ENCODE data around the gene RUBCN. TPM values are rescaled to one million over a fixed set of nuclear protein-coding genes. Genes with fewer than 3 reads are reported as not detected.

The RUBCN gene
- total RNA-seq, 4 donors from 2014 or later = 26.9 to 44.3 (median 35.0) TPM

- DNase-seq = no peak
- intact Hi-C loops (cut with DNase I) = no loop called here
- Histone ChIP-seq H3K4me3 (peak overlapping the region; percentile 67 to 94 (median 82)), H3K27ac (peak overlapping the region; percentile 93 to 99 (median 95)), H3K4me1 (peaks cover 8 to 53% (median 17%) of the 10 kb centered on the region in 3 donors), H3K9me3 (no peaks in the 10 kb centered on the region), H3K27me3 (no peaks in the 10 kb centered on the region), H3K36me3 (no peaks in the 10 kb centered on the region)
- peak in 2 of 6 experiments; percentile 17 to 19 for TF ChIP-seq CTCF (IDR thresholded peaks at IDR 0.05)
- TF ChIP-seq POLR2A (IDR thresholded peaks at IDR 0.05) = peak in 2 of 4 donors; percentile 48 to 50
- WGBS, 2 donors = 0% methylated on average over 11 of the region's 43 CpGs; no CpG with 5 or more reads in 1 of the 2 donors
Observed at GRCh38 chr3:197750396-197750831, 13.7 kb upstream of the RUBCN start.

- intact Hi-C loops (cut with DNase I) = no loop called here
- peaks cover 8 to 53% (median 17%) of the 10 kb centered on the region in 3 donors for H3K4me1 ChIP-seq
- H3K27ac ChIP-seq = peak within 1 kb of the TSS; percentile 93 to 99 (median 95)
- no peaks in the 10 kb centered on the region for H3K36me3 ChIP-seq
- no peaks in the 10 kb centered on the region for H3K27me3 ChIP-seq
- DNase-seq = peak; percentile 42
- peak within 1 kb of the TSS; percentile 67 to 94 (median 82) for H3K4me3 ChIP-seq
- 0% methylated on average over 5 of the region's 104 CpGs; no CpG with 5 or more reads in 1 of the 2 donors for WGBS, 2 donors
- peak in 3 of 4 donors; percentile 48 to 91 (median 72) for TF ChIP-seq POLR2A (IDR thresholded peaks at IDR 0.05)
- peak in 5 of 6 experiments; percentile 32 to 63 (median 57) for TF ChIP-seq CTCF (IDR thresholded peaks at IDR 0.05)
- no peaks in the 10 kb centered on the region for H3K9me3 ChIP-seq
Observed at GRCh38 chr3:197749601-197750395, 13.1 kb upstream of the RUBCN start, which contains the start of gene FYTTD1. Gene FYTTD1, plus strand, starts transcription at chr3:197749883. Its CDS starts 89 bp downstream, at chr3:197749972.

- H3K9me3 ChIP-seq = no peaks in the 10 kb centered on the region
- peak overlapping the region; percentile 93 to 99 (median 95) for H3K27ac ChIP-seq
- TF ChIP-seq CTCF (IDR thresholded peaks at IDR 0.05) = no peak
- no peak for TF ChIP-seq POLR2A (IDR thresholded peaks at IDR 0.05)
- 0% methylated on average over 10 to 11 of the region's 18 CpGs for WGBS, 2 donors
- no peaks in the 10 kb centered on the region for H3K27me3 ChIP-seq
- peaks cover 8 to 53% (median 17%) of the 10 kb centered on the region in 3 donors for H3K4me1 ChIP-seq
- intact Hi-C loops (cut with DNase I) = no loop called here
- DNase-seq = no peak
- no peaks in the 10 kb centered on the region for H3K36me3 ChIP-seq
- H3K4me3 ChIP-seq = peak overlapping the region; percentile 67 to 94 (median 82)
Observed at GRCh38 chr3:197749315-197749600, 12.6 kb upstream of the RUBCN start.

- Histone ChIP-seq H3K36me3 (no peaks in the 10 kb centered on the region), H3K9me3 (no peaks in the 10 kb centered on the region), H3K4me3 (peak overlapping the region; percentile 67 to 94 (median 82)), H3K4me1 (peaks cover 8 to 52% (median 17%) of the 10 kb centered on the region in 3 donors), H3K27me3 (no peaks in the 10 kb centered on the region), H3K27ac (peak overlapping the region; percentile 93 to 99 (median 95))
- no peak for DNase-seq
- intact Hi-C loops (cut with DNase I) = no loop called here
- no peak for TF ChIP-seq POLR2A (IDR thresholded peaks at IDR 0.05)
- TF ChIP-seq CTCF (IDR thresholded peaks at IDR 0.05) = no peak
- WGBS, 2 donors = 23 to 25% methylated on average over 12 of the region's 12 CpGs
Observed at GRCh38 chr3:197748597-197749314, 12.1 kb upstream of the RUBCN start.

Measured in esophagus squamous epithelium (tissue), 5 donors.